ENCODE data around the gene USP3. TPM values are rescaled to one million over a fixed set of nuclear protein-coding genes. Genes with fewer than 3 reads are reported as not detected.

The USP3 gene
- total RNA-seq, 1 experiment from 2014 or later = 38.6 TPM

- H3K4me3 ChIP-seq = no peak overlapping the region
- H3K27me3 ChIP-seq = peaks cover 3% of the 10 kb centered on the region; the same call in 1 of the 2 replicates
- H3K9me3 ChIP-seq = no peaks in the 10 kb centered on the region
- no peaks in the 10 kb centered on the region for H3K36me3 ChIP-seq
- no peak for DNase-seq
These were observed 13.9 kb upstream of the USP3 start for GRCh38 chr15:63490345-63491034.

- no peaks in the 10 kb centered on the region for H3K36me3 ChIP-seq
- DNase-seq = no peak
These were observed 13.1 kb upstream of the USP3 start for GRCh38 chr15:63491116-63491827.

GRCh38 chr15:63491979-63492378 is 12.4 kb upstream of the USP3 start:
- H3K9me3 ChIP-seq = no peaks in the 10 kb centered on the region
- DNase-seq = no peak
- no peaks in the 10 kb centered on the region for H3K36me3 ChIP-seq
- no peak overlapping the region for H3K4me3 ChIP-seq
- peaks cover 3% of the 10 kb centered on the region; the same call in 1 of the 2 replicates for H3K27me3 ChIP-seq

More at GRCh38 chr15:63491116-63491827, 13.1 kb upstream of the USP3 start:
- no peaks in the 10 kb centered on the region for H3K9me3 ChIP-seq
- no peak overlapping the region for H3K4me3 ChIP-seq
- peaks cover 3% of the 10 kb centered on the region; the same call in 1 of the 2 replicates for H3K27me3 ChIP-seq

- peaks cover 3% of the 10 kb centered on the region; the same call in 1 of the 2 replicates for H3K27me3 ChIP-seq
- DNase-seq = no peak
- no peak overlapping the region for H3K4me3 ChIP-seq
- no peaks in the 10 kb centered on the region for H3K9me3 ChIP-seq
- no peaks in the 10 kb centered on the region for H3K36me3 ChIP-seq
These were observed 11.8 kb upstream of the USP3 start for GRCh38 chr15:63492541-63493077.

GRCh38 chr15:63493436-63493835 is 11.0 kb upstream of the USP3 start:
- no peak for DNase-seq
- no peaks in the 10 kb centered on the region for H3K36me3 ChIP-seq
- no peak overlapping the region for H3K4me3 ChIP-seq
- no peaks in the 10 kb centered on the region for H3K9me3 ChIP-seq
- H3K27me3 ChIP-seq = peaks cover 3% of the 10 kb centered on the region; the same call in 1 of the 2 replicates

GRCh38 chr15:63494408-63494807 is 10.0 kb upstream of the USP3 start:
- Histone ChIP-seq H3K36me3 (no peaks in the 10 kb centered on the region), H3K27me3 (peaks cover 3% of the 10 kb centered on the region; the same call in 1 of the 2 replicates), H3K9me3 (no peaks in the 10 kb centered on the region), H3K4me3 (no peak overlapping the region)
- no peak for DNase-seq

- Histone ChIP-seq H3K27me3 (peaks cover 3% of the 10 kb centered on the region; the same call in 1 of the 2 replicates), H3K9me3 (no peaks in the 10 kb centered on the region), H3K36me3 (no peaks in the 10 kb centered on the region), H3K4me3 (no peak overlapping the region)
- no peak for DNase-seq
These were observed 9.1 kb upstream of the USP3 start for GRCh38 chr15:63495343-63495742.

- Histone ChIP-seq H3K4me3 (no peak overlapping the region), H3K9me3 (no peaks in the 10 kb centered on the region), H3K27me3 (peaks cover 3% of the 10 kb centered on the region; the same call in 1 of the 2 replicates), H3K36me3 (no peaks in the 10 kb centered on the region)
- DNase-seq = no peak
These were observed 8.5 kb upstream of the USP3 start for GRCh38 chr15:63495780-63496488.

GRCh38 chr15:63497642-63498467 is 6.5 kb upstream of the USP3 start:
- Histone ChIP-seq H3K4me3 (no peak overlapping the region), H3K27me3 (peaks cover 1% of the 10 kb centered on the region; the same call in 1 of the 2 replicates), H3K36me3 (no peaks in the 10 kb centered on the region), H3K9me3 (no peaks in the 10 kb centered on the region)
- no peak for DNase-seq

GRCh38 chr15:63499175-63499549 is 5.2 kb upstream of the USP3 start:
- Histone ChIP-seq H3K36me3 (no peaks in the 10 kb centered on the region), H3K4me3 (no peak overlapping the region), H3K9me3 (no peaks in the 10 kb centered on the region), H3K27me3 (no peaks in the 10 kb centered on the region)
- no peak for DNase-seq

GRCh38 chr15:63499611-63500010 is 4.8 kb upstream of the USP3 start:
- no peaks in the 10 kb centered on the region for H3K9me3 ChIP-seq
- no peak for DNase-seq
- H3K4me3 ChIP-seq = no peak overlapping the region
- no peaks in the 10 kb centered on the region for H3K27me3 ChIP-seq
- H3K36me3 ChIP-seq = no peaks in the 10 kb centered on the region

GRCh38 chr15:63500265-63501250 is 3.8 kb upstream of the USP3 start:
- Histone ChIP-seq H3K4me3 (no peak overlapping the region), H3K9me3 (no peaks in the 10 kb centered on the region), H3K36me3 (no peaks in the 10 kb centered on the region), H3K27me3 (no peaks in the 10 kb centered on the region)
- no peak for DNase-seq

- Histone ChIP-seq H3K4me3 (peak overlapping the region; percentile 21), H3K9me3 (no peaks in the 10 kb centered on the region), H3K36me3 (0 out of 2 replicates have a peak, but pooled peaks cover under 1% of the 10 kb centered on the region), H3K27me3 (no peaks in the 10 kb centered on the region)
- DNase-seq = peak; percentile 96
These were observed 2.9 kb upstream of the USP3 start for GRCh38 chr15:63501256-63502089.

GRCh38 chr15:63502137-63502766 is 2.1 kb upstream of the USP3 start:
- Histone ChIP-seq H3K27me3 (no peaks in the 10 kb centered on the region), H3K4me3 (no peak overlapping the region; the same call in 1 of the 2 replicates)
- peak; percentile 37 for DNase-seq

More at GRCh38 chr15:63502137-63502766, 2.1 kb upstream of the USP3 start:
- Histone ChIP-seq H3K36me3 (0 out of 2 replicates have a peak, but pooled peaks cover 2% of the 10 kb centered on the region), H3K9me3 (no peaks in the 10 kb centered on the region)

All from MG63 (cell line).